ENCODE measurements around the gene NFATC1.

NFATC1 gene

GRCh38 chr18:79567481-79568147 lies 171.9 kb downstream of the NFATC1 start:
- DNase-seq = no peak

- no peak for DNase-seq
Observed at GRCh38 chr18:79568543-79569205, 172.9 kb downstream of the NFATC1 start.

DNA sequence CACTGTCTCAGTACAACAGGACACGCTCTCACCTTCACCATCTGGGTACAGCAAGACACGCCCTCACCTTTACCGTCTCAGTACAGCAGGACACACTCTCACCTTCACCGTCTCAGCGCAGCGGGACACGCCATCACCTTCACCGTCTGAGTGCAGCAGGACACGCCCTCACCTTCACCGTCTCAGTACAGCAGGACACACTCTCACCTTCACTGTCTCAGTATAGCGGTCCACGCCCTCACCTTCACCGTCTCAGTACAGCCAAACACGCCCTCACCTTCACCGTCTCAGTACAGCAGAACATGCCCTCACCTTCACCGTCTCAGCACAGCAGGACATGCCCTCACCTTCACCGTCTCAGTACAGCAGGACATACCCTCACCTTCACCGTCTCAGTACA lies 174.0 kb downstream of the NFATC1 start:
- DNase-seq = no peak

- DNase-seq = no peak
Observed at GRCh38 chr18:79570266-79571201, 174.8 kb downstream of the NFATC1 start.

- DNase-seq = no peak
Observed at GRCh38 chr18:79571211-79572092, 175.7 kb downstream of the NFATC1 start.

DNA sequence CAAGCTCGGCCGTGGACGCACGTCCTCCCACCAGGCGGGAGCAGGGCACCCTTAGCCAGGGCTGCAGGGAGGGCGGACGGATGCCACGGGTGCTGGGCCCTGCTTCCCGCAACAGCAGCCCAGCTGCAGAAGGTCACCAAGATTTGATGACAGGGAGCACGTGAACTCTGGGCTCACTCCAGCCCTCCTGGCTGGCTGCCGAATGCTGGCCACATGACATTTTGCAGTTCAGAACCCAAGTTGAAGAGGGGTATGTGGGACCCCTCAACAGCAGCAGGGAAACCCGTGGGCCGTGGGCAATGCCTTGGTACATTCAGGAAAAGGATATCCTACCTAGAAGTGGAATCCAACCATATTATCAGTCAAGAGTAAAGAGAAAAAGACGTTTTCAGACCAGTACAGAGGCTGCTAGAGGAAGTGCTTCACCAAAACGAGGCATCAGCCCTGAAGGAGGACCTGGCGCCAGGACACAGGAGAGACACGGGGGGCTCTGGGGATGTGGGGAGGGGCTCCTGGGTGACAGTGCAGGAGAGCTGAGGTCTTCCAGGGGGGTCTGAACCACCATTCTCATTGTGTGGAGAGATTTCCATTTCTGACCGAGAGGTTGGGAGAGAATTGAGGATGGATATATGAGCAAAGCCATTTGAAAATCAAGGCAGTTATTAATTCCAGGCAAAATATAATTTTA lies 176.5 kb downstream of the NFATC1 start:
- no peak for DNase-seq

DNA sequence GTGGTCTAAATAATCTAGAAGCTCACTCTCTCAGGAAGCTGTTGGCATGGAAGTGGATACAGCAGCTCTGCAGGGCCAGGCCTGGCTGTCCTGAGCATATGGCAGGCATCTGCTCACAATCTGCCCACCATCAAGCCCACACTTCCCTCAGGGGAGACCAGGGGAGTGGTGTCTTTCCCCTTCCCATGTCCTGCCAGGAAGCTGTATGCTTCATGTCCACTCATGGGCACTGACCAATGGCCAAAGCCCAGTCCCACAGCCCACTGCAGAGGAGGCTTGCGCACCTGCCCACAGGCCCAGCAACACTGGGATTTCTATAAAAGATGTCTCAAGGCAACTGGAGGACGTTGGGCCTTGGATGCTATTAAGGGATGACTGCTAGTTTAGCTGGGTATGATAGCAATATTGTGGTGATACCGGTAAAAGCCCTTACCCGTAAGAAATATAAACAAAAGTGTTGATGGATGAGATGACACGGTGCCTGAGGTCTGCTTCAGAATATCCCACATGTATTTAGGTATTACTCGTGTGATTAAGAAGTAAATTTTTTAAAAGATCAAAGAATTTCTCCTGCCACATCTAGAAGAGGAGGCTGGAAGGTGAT lies 177.2 kb downstream of the NFATC1 start:
- no peak for DNase-seq

DNA sequence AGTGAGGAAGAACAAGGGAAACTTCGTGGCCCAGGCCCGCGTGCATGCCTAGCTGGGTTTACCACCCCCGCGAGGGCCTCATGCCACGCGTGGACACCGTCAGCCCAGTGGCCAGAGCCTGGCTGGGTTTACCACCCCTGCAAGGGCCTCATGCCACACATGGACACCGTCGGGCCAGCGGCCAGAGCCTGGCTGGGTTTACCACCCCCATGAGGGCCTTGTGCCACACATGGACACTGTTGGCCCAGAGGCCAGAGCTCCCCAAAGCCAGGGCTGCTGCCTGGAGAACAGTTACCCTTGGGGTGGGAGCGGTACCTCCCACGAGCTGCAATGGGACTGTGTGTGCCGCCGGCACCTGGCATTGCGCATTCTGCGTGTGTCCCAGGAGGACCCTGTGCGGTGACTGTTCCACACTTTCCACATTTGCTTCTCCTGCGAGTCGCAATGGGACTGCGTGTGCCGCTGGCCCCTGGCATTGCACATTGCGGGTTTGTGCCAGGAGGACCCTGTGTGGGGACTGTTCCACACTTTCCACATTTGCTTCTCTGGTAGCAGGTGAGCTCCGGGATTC lies 178.3 kb downstream of the NFATC1 start:
- DNase-seq = no peak

GRCh38 chr18:79574938-79575525 lies 179.3 kb downstream of the NFATC1 start:
- no peak for DNase-seq

DNA sequence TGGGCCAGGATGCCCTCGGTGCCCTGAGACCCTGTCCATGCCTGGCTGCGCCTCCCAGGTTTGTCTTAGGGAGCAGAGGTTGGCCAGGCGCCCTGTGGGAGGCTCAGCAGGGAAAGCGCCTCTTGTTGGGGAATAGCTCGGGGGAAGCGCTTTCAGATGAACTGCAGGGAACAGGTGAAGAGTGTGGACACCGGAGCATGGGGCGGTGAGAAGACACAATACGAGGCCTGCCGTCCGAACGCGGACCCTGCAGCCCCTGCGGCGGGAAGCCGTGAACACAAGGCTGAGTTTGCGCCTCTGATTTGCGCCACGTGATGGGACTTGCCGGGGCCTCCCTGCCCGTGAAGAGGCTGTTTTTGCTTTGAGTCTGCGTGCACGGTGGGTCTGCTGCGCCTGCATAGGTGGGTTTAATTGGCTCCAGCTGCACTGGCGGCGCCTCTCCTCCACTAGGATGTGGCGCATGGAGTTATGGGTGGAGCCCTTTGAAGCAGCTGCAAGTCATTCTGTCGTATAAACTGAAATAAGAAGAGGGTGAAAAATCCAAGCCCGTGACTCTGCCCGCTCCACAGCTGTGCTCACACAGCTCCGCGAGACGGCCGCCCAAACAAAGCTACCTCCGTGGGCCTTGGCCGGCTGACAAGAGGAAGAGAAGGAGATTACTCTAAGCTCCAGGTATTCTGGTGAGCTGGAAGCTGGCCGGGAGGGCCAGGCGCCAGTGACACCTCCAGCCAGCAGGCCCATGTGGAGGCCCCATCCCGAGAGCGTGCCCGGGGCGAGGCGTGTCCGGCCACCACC lies 180.4 kb downstream of the NFATC1 start:
- peak in 8 of 58 donors; percentile 9 to 67 (median 28) for DNase-seq

GRCh38 chr18:79576686-79577351 lies 181.1 kb downstream of the NFATC1 start:
- DNase-seq = peak in 55 of 58 donors; percentile 22 to 92 (median 77)

GRCh38 chr18:79577451-79578395 lies 182.0 kb downstream of the NFATC1 start:
- DNase-seq = no peak

- DNase-seq = no peak
Observed at GRCh38 chr18:79578396-79579260, 182.9 kb downstream of the NFATC1 start.

All from anterior cingulate cortex (tissue), 58 donors.